Stimulated activated CD4-positive, alpha-beta T cell treated with anti-CD3 and anti-CD28 coated beads, Interleukin-1b, Interleukin-23, amount 100 ng/mL, for 24 hours (primary cell): ENCODE measurements around the gene PDE2A.

Experiments used
- DNase-seq, 4 experiments: peaks; one replicate each; pipeline ENCODE4 v3.0.0-alpha.2; 2020; ENCODE audit warnings: low read depth in 4 of 4, low spot score in 1 of 4

PDE2A gene

GRCh38 chr11:72617080-72617762 lies 57.0 kb downstream of the PDE2A start:
- no peak for DNase-seq

- DNase-seq: no peak
Measured at GRCh38 chr11:72616655-72617054, 57.6 kb downstream of the PDE2A start.

- no peak for DNase-seq
Measured at GRCh38 chr11:72615329-72615728, 58.9 kb downstream of the PDE2A start.

- no peak for DNase-seq
Measured at GRCh38 chr11:72614381-72614780, 59.8 kb downstream of the PDE2A start.

GRCh38 chr11:72613977-72614376 lies 60.2 kb downstream of the PDE2A start:
- DNase-seq: no peak

GRCh38 chr11:72613450-72613849 lies 60.8 kb downstream of the PDE2A start:
- DNase-seq: no peak

- no peak for DNase-seq
Measured at GRCh38 chr11:72609476-72609875, 64.7 kb downstream of the PDE2A start.

GRCh38 chr11:72609045-72609444 lies 65.2 kb downstream of the PDE2A start:
- no peak for DNase-seq

GRCh38 chr11:72607496-72607895 lies 66.7 kb downstream of the PDE2A start:
- no peak for DNase-seq

GRCh38 chr11:72606748-72607468 lies 67.3 kb downstream of the PDE2A start:
- DNase-seq: no peak

- DNase-seq: no peak
Measured at GRCh38 chr11:72605973-72606747, 68.1 kb downstream of the PDE2A start.

GRCh38 chr11:72604256-72604655 lies 70.0 kb downstream of the PDE2A start:
- DNase-seq: no peak

- no peak for DNase-seq
Measured at GRCh38 chr11:72602250-72602904, 71.8 kb downstream of the PDE2A start.

- no peak for DNase-seq
Measured at GRCh38 chr11:72600557-72600956, 73.7 kb downstream of the PDE2A start.

GRCh38 chr11:72599325-72600117 lies 74.7 kb downstream of the PDE2A start:
- no peak for DNase-seq

- no peak for DNase-seq
Measured at GRCh38 chr11:72598906-72599305, 75.3 kb downstream of the PDE2A start.

- DNase-seq: no peak
Measured at GRCh38 chr11:72598466-72598865, 75.8 kb downstream of the PDE2A start.

- no peak for DNase-seq
Measured at GRCh38 chr11:72597721-72598120, 76.5 kb downstream of the PDE2A start.

GRCh38 chr11:72595292-72595684 lies 78.9 kb downstream of the PDE2A start:
- DNase-seq: no peak

- no peak for DNase-seq
Measured at GRCh38 chr11:72594493-72595291, 79.5 kb downstream of the PDE2A start.
